ENCODE results near the gene H2BK1. TPM values are rescaled to one million over a fixed set of nuclear protein-coding genes. Genes with fewer than 3 reads are reported as not detected.

The H2BK1 gene
- polyA plus RNA-seq, 1 donor (not counting 4 experiments of a cell fraction or from before 2014, with no cell fraction given): not detected

DNA sequence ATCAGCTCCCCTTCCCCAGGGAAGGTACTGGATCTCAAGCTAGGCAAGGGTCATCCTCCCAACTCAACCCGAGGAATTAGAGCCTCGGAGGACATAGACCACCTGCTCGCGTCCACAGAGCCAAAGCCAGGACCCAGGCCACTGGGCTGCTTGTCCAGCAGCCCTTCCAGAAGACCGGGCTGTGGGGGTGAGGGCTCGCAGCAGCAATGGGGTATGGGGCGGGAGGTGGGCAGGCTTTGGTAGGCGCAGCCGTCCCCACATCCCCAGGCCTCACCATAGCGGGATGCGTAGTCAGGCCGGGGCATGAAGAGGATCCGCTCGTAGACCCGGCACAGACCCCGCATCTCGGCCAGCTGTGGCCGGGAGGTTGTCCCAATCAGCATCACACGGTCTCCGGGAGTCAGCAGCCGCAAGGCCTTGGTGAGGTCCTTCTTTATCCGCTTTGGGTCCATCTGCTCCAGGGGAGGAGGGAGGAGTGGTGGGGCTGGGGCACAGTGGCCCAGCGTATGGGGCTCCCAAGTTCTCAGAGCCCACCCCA, 18.2 kb downstream of the H2BK1 start:
- peaks cover 44% of the 10 kb centered on the region for H3K27me3 ChIP-seq (ENCODE audit: control insufficient read depth, extremely low read depth, insufficient read depth, low read length)

DNA sequence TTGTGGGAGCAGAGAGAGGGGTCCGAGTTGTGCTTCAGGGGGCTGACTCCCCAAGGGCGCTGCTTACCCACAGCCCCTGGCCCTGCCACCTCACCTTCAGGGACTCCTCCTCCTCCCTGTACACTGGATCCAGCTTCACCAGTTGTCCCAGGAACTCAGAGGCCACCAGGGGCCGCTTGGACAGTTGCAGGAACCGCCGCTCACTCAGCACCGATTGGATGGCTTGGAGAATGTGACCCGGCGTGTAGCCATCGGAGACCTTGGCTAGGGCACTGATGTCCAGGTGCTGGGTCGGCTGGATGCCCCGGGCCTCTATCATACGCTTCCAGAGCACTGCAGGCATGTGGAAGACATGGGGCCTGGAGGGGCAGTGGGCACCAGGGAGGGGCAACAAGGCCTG, 18.7 kb downstream of the H2BK1 start:
- Histone ChIP-seq H3K9me1 (ENCODE audit: control insufficient read depth, extremely low read depth, insufficient read depth, low read length) (no peaks in the 10 kb centered on the region), H3K4me1 (ENCODE audit: control insufficient read depth, extremely low read depth, insufficient read depth, low read length) (no peaks in the 10 kb centered on the region), H3K9ac (ENCODE audit: control insufficient read depth, extremely low read depth, insufficient read depth, low read length) (no peak overlapping the region), H3K79me2 (ENCODE audit: control insufficient read depth, insufficient read depth, low read length) (no peaks in the 10 kb centered on the region), H3K4me2 (ENCODE audit: control insufficient read depth, extremely low read depth, insufficient read depth, low read depth, low read length) (no peak overlapping the region), H3K27ac (ENCODE audit: control insufficient read depth, insufficient read depth, low read length) (no peak overlapping the region), H3K9me3 (ENCODE audit: control insufficient read depth, low read depth, low read length) (no peaks in the 10 kb centered on the region), H3K27me3 (ENCODE audit: control insufficient read depth, extremely low read depth, insufficient read depth, low read length) (peaks cover 38% of the 10 kb centered on the region), H2AFZ (ENCODE audit: control insufficient read depth, low read length) (no peak overlapping the region), H3K36me3 (ENCODE audit: control insufficient read depth in 2 of 2, extremely low read depth in 1 of 2, insufficient read depth in 2 of 2, low read length in 2 of 2) (no peaks in the 10 kb centered on the region), H3K4me3 (ENCODE audit: control insufficient read depth in 2 of 3, extremely low read depth in 1 of 3, insufficient read depth in 2 of 3, low read depth in 1 of 3, low read length in 3 of 3) (no peak overlapping the region), H4K20me1 (ENCODE audit: control insufficient read depth, extremely low read depth, insufficient read depth, low read length) (no peaks in the 10 kb centered on the region)
- TF ChIP-seq, protein P1, sequence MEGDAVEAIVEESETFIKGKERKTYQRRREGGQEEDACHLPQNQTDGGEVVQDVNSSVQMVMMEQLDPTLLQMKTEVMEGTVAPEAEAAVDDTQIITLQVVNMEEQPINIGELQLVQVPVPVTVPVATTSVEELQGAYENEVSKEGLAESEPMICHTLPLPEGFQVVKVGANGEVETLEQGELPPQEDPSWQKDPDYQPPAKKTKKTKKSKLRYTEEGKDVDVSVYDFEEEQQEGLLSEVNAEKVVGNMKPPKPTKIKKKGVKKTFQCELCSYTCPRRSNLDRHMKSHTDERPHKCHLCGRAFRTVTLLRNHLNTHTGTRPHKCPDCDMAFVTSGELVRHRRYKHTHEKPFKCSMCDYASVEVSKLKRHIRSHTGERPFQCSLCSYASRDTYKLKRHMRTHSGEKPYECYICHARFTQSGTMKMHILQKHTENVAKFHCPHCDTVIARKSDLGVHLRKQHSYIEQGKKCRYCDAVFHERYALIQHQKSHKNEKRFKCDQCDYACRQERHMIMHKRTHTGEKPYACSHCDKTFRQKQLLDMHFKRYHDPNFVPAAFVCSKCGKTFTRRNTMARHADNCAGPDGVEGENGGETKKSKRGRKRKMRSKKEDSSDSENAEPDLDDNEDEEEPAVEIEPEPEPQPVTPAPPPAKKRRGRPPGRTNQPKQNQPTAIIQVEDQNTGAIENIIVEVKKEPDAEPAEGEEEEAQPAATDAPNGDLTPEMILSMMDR (optimal IDR thresholded peaks at IDR 0.05 in 1 of 3, IDR thresholded peaks at IDR 0.05 in 1 of 3, conservative IDR thresholded peaks at IDR 0.05 in 1 of 3; ENCODE audit: extremely low read depth in 1 of 3, insufficient read depth in 2 of 3, low read length in 3 of 3): no peak
- TF ChIP-seq EZH2 (IDR thresholded peaks at IDR 0.05; ENCODE audit: low read length): no peak
- no peak for FAIRE-seq
- DNase-seq (ENCODE audit: low read depth, low spot score): no peak
- dilution Hi-C loops (cut with MboI; ENCODE audit: extremely low pct_ligation_motif_present, low sequenced_read_pairs): no loop called here

More for the DNA sequence above, 18.2 kb downstream of the H2BK1 start:
- Histone ChIP-seq H3K36me3 (ENCODE audit: control insufficient read depth in 2 of 2, extremely low read depth in 1 of 2, insufficient read depth in 2 of 2, low read length in 2 of 2) (no peaks in the 10 kb centered on the region), H3K4me2 (ENCODE audit: control insufficient read depth, extremely low read depth, insufficient read depth, low read depth, low read length) (no peak overlapping the region), H4K20me1 (ENCODE audit: control insufficient read depth, extremely low read depth, insufficient read depth, low read length) (no peaks in the 10 kb centered on the region), H3K79me2 (ENCODE audit: control insufficient read depth, insufficient read depth, low read length) (no peaks in the 10 kb centered on the region), H3K4me3 (ENCODE audit: control insufficient read depth in 2 of 3, extremely low read depth in 1 of 3, insufficient read depth in 2 of 3, low read depth in 1 of 3, low read length in 3 of 3) (no peak overlapping the region), H2AFZ (ENCODE audit: control insufficient read depth, low read length) (no peak overlapping the region), H3K27ac (ENCODE audit: control insufficient read depth, insufficient read depth, low read length) (no peak overlapping the region), H3K9me1 (ENCODE audit: control insufficient read depth, extremely low read depth, insufficient read depth, low read length) (no peaks in the 10 kb centered on the region), H3K9me3 (ENCODE audit: control insufficient read depth, low read depth, low read length) (no peaks in the 10 kb centered on the region), H3K9ac (ENCODE audit: control insufficient read depth, extremely low read depth, insufficient read depth, low read length) (no peak overlapping the region), H3K4me1 (ENCODE audit: control insufficient read depth, extremely low read depth, insufficient read depth, low read length) (no peaks in the 10 kb centered on the region)
- FAIRE-seq (no peak), DNase-seq (ENCODE audit: low read depth, low spot score) (no peak)
- no peak for TF ChIP-seq EZH2 (IDR thresholded peaks at IDR 0.05; ENCODE audit: low read length)
- TF ChIP-seq, protein P1 (optimal IDR thresholded peaks at IDR 0.05 in 1 of 3, IDR thresholded peaks at IDR 0.05 in 1 of 3, conservative IDR thresholded peaks at IDR 0.05 in 1 of 3; ENCODE audit: extremely low read depth in 1 of 3, insufficient read depth in 2 of 3, low read length in 3 of 3): no peak
- dilution Hi-C loops (cut with MboI; ENCODE audit: extremely low pct_ligation_motif_present, low sequenced_read_pairs): no loop called here
